HG03280 (cell line): ENCODE results near the gene NSD1.

Experiments
- ATAC-seq: cut with Tn5 transposase; IDR thresholded peaks from one replicate; pipeline ENCODE4 v1.9.1; 2021; ENCODE audit warnings: mild to moderate bottlenecking, moderate library complexity; ENCODE audit not compliant: unreplicated experiment

Gene NSD1

DNA sequence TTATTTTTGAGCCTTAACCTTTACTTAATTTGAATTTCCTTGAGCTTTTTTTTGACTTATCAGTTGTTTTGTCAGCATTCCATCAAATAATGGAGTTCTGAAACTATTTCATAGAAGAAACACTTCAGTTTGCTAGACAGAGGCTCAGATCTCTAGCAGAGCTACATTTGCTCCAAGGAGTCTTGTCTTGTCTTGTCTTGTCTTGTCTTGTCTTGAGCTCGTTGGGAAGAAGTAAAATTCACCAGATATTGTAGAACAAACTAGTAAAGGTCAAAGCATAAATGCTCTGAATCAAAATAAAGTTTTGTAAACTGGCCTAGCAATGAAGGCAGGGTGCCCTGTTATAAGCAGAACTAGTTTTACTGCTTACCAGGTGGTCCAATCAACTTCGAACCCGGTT, 136.4 kb downstream of the NSD1 start:
- ATAC-seq, result no peak

DNA sequence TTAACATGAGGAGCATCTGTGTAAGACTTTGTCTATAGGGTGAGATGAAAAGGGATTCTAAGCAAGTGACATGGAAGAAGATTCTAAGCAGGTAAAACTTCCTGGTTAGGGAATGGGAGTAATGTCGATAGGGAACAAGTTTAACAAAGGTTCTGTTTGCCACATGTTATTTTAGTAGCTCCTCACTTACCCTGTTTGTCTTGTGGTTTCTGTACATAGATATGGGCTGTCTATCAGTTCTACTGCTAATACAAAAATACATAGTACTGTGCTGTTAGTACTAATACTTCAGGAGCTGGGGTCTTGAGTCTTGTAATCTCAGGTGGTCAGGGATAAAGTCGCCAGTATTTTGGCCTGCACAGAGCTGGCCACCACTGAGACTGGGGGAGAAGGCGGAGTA, 137.1 kb downstream of the NSD1 start:
- ATAC-seq, result no peak

DNA sequence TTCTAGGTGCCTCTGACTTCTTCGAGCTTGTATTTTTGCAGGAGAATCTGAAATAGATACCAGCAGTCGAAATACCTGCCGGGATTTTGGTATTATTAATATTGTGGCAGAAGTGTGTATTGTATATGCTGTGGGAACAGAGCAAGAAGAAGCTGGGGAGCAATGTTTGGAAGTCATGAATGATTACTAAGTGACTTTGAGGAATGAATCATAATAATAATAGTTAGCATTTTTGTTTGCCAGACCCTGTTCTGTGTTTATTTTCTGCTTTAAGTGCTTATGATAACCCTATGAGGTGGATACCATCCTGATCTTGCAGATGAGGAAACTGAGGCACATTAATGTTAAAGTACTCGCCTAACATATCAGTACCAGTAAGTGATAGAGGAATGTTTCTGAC, 137.5 kb downstream of the NSD1 start:
- ATAC-seq, result no peak

DNA sequence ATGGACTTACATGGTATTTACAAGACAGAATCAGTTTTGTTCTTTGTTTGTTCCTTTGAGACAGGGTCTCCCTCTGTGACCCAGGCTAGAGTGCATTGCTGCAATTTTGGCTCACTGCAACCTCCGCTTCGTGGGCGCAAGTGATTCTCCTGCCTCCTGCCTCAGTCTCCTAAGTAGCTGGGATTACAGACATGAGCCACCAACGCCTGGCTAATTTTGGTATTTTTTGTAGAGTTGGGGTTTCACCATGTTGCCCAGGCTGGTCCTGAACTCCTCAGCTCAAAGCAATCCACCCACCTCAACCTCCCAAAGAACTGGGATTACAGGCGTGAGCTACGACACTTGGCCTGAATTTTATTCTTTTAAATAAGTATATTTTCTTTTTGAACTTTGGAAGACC, 142.3 kb downstream of the NSD1 start:
- no peak for ATAC-seq

DNA sequence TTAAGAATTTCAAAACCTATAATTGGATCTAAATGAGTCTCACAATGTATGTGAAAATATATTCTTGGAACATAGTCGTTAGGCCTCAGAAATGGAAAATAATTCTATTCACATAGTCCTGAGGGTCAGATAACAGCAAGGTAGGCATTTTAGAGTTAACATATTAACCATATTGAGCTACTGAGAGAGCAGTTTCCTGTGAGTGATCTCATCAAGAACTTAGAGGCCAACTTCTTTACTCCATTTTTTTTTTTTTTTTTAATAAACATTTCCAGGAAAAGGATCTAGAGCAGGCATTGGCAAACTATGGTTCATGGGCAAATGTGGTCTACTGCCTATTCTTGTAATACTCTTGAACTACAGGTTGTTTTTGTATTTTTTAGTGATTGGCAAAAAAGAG, 143.3 kb downstream of the NSD1 start:
- ATAC-seq, result no peak

DNA sequence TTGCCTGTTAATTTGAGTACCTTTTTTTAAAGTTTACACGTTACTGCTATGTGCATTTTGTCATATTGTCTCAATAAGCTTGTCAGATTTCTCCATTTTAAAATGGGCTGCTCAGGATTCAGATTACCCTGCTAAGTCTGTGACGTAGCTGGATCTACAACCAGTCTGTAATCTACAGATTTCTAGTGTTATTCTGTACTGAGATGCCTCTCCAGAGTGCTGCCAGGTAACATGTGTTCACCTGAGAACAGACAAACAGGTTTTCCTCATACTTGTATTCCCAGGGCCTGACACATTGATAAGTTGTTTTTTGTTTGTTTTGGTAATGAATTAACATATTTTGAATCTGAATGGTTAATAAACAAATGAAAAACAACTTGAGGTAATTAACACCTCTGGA, 154.6 kb downstream of the NSD1 start:
- ATAC-seq, result no peak

DNA sequence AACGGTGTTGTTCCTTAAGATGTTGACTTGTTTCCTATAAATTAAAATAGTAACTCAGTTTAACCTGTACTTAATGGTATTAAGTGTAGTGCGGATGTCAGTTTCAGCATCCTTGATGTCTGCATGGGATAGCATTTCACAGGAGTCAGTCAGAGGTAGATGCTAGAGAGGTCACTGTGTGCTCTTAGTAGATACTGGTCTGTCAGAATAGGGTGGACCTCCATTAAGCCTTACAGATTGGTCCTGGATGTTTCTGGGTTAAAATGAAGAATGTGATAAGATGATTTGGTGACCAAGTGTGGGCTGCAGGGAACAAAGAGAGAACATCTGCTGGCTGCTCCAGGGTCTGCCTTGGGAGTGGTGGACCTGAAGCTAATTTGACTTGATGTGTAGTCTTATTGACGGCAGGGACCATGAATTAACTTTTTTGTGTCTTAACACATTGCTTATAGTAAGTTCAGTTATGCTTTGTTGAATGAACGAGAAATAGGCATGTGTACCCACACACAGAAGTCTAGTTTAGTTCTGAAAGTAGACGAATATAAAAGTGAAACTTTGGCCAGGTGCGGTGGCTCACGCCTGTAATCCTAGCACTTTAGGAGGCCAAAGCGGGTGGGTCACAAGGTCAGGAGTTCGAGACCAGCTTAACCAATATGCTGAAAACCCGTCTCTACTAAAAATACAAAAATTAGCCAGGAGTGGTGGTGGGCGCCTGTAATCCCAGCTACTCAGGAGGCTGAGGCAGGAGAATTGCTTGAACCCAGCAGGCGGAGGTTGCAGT, 157.4 kb downstream of the NSD1 start:
- ATAC-seq, result no peak

DNA sequence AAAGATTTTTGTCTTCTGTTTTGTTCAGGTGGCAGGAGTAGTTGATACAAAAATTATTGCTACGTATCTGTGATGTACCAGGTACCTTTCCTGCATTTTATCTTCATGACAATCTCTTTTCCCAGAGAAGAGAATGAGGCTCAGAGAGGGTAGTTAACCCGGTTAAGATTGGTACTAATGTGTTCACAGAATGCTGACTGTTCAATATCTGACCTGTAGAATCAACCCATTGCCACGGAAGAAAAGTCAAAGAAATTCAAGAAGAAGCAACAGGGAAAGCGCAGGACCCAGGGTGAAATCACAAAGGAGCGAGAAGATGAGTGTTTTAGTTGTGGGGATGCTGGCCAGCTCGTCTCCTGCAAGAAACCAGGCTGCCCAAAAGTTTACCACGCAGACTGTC, 158.2 kb downstream of the NSD1 start:
- ATAC-seq, result no peak

DNA sequence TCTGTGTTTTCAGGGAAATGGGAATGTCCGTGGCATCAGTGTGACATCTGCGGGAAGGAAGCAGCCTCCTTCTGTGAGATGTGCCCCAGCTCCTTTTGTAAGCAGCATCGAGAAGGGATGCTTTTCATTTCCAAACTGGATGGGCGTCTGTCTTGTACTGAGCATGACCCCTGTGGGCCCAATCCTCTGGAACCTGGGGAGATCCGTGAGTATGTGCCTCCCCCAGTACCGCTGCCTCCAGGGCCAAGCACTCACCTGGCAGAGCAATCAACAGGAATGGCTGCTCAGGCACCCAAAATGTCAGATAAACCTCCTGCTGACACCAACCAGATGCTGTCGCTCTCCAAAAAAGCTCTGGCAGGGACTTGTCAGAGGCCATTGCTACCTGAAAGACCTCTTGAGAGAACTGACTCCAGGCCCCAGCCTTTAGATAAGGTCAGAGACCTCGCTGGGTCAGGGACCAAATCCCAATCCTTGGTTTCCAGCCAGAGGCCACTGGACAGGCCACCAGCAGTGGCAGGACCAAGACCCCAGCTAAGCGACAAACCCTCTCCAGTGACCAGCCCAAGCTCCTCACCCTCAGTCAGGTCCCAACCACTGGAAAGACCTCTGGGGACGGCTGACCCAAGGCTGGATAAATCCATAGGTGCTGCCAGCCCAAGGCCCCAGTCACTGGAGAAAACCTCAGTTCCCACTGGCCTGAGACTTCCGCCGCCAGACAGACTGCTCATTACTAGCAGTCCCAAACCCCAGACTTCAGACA, 160.4 kb downstream of the NSD1 start:
- ATAC-seq, result no peak

DNA sequence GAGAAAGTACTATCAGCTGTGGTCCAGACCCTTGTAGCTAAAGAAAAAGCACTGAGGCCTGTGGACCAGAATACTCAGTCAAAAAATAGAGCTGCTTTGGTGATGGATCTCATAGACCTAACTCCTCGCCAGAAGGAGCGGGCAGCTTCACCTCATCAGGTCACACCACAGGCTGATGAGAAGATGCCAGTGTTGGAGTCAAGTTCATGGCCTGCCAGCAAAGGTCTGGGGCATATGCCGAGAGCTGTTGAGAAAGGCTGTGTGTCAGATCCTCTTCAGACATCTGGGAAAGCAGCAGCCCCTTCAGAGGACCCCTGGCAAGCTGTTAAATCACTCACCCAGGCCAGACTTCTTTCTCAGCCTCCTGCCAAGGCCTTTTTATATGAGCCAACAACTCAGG, 161.1 kb downstream of the NSD1 start:
- ATAC-seq, result no peak

DNA sequence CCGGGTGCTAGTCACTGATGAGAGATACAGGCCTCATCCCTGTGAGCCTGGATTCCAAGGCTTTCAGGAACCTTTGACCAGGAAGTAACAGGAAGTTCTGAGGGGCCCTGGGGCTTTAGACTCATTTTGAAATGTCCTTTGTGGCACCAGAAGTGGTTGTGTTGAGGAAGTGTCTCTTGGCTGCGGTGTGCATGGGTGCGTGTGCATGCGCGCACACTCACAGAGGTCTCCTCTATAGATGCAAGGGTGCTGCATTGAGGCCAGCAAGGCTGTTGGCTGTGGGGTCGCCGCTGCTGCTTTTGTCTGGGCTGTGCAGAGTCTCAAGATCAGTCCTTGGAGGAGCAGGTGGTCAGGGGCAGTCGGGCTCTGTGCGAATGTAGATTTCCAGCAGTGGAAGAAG, 162.4 kb downstream of the NSD1 start:
- ATAC-seq, result no peak

DNA sequence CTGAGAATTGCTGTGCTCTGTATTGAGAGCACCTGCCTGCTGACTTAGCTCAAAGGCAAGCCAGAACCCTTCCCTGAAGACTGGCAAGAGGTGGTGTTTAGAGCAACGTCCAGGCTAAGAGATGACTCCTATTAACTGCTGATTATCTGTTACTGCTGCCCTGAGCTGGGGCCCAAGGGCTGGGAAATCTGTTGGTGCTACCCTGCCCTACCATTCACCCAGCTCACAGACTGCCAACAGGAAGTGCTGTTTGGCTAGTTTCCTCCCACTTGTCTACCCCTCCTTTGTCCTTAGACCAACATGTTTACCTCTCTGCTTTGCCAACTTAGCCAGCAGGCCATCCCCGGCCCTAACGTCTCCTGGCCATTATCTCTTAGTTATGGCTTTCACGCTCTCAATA, 163.0 kb downstream of the NSD1 start:
- no peak for ATAC-seq

DNA sequence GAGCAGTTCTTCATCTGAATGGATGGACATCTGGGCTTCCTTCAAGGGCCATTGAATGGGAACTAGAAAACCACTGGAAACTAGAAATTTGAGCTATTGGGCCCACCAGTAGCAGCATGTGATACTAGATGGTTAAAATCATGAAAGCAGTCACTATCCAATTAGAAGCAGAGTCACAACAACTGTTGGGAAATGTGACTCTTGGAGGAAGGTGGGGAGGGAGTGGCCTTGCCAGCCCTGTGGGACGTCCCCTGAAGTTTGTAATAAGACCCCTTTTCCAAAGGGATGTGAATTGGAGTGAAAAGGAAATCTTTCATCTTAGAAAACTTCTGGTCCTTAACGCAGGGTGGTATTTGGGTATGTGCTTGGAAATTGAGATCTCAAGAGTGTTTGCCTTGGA, 164.3 kb downstream of the NSD1 start:
- no peak for ATAC-seq

DNA sequence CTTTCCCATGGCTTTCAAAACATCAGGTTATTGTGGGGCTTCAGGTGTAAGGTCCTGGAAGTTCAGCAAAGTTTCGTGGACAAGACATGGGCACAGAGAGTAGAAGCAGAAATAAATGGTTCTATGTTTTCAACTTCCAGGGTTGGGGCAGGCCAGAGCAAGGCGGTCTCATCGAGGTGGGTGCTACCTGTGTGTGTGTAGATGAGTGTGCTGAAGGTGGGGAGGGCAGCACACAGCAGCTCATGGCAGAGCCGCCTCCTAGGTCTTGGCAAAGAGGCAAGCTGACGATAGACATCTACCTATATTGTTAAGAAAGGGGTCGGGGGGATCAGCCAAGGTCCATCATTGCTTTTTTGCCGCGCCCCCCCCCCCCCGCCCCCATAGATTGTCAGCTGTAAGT, 166.1 kb downstream of the NSD1 start:
- ATAC-seq, result no peak

DNA sequence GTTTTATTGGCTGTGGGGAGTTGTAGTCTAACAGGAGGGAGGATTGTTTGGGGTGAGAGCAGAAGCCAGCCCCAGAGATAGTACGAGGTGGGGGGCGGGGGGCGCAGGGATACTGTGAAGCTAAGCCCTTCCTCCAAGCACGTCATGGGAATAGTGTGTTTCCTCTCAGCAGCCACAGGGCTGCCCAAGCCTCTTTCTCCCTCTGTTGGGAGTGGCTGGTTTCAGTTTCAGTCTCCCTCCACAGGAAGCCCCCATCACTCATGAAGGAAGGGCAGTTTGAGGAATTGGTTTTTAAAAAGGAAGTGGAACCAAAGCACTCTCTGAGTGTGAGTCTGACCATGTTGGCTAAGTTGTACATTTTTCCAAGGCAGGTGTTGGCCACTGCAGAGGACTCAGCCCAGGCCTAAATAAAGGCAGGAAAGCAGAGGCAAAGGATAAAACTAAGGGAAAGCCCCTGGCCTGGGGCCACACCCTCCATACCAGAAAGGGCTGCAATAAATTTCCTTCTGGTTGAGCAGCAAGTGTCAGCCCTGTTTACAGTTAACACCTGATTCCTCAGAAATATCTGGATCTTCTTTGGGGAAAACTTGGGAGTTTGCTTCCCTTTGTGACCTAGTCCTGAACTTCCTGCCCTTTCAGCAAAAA, 166.8 kb downstream of the NSD1 start:
- no peak for ATAC-seq

DNA sequence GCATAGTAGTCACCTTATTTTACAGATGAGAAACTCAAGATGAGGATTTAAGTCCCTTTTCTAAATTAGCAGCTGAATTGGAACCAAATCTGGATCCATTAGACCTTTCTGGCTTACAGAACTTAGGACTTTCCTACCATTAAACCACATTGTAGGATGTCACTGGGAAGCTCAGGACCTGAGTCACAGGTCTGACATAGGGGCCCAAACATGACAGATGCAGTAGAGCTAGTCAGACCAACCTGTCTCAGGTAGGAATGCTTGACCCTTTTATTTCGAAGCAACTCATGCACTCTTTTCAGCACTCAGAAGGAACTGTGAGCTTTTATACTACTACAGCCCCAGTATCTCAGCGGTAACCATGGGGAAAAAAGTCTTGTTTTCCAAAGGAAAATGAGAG, 167.4 kb downstream of the NSD1 start:
- ATAC-seq, result no peak

DNA sequence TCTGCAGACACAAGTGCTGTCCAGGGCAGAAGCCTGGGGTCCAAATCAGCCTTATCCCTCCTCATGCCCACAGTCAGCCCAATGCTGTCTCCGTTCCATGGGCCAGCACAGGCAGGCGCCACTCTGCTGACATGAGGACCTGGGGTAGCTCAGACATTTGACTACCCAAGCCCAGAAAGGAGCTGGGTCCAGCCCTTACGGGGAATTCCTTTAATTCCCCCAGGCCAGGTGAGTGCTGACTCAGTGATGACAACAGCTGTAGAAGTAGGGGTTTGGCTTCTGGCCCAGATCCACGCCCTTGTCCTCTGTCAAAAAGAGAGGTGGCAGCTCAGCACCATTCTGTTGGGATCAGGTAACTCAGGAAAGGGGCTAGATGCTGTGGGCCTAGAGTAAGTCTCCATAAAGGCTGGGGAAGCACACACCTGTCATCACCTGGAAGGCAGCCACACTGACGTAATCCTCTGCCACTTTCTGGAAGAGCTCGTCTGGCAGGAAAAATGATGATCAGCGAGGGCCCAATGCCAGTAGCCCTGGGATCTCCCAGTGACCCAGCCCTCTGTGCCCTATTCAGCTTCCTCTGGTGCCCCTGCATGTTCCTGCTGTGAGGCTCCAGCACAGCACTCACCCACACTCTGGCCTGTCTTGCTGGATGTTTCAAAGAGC, 168.1 kb downstream of the NSD1 start:
- ATAC-seq, result no peak

DNA sequence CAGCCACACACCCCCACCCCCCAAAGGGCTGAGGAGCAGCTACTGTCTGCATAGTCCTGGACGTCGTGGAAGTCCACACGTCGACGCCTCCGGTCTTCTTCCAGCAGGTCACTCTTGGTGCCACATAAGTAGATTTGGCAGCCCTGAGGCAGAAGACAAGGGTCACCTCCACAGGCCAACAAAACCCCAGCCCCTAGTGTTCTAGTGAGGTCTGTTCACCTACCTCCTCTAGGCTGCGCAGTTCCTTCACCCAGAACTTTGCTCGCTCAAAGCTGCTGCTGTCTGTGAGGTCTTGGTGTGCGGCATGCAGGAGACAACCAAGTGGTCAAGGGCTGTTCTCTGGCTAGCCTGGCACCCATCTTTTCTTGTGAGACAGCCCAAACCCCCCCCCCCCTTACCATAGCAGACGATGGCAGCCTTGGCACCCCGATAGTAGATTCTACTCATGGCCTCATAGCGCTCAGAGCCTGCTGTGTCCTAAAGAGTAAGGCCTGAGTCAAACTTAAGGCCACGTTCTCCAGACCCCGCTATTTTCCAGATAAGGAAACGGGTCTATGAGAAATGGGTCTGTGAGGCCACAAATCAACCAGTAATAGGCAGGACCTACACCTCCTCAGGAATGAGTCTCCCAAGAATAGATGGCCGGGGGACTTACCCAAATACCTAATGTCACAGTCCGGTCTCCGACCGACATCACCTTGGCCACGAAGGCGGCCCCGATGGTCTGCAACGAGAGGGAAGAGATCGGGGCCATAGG, 169.0 kb downstream of the NSD1 start:
- ATAC-seq, result no peak

DNA sequence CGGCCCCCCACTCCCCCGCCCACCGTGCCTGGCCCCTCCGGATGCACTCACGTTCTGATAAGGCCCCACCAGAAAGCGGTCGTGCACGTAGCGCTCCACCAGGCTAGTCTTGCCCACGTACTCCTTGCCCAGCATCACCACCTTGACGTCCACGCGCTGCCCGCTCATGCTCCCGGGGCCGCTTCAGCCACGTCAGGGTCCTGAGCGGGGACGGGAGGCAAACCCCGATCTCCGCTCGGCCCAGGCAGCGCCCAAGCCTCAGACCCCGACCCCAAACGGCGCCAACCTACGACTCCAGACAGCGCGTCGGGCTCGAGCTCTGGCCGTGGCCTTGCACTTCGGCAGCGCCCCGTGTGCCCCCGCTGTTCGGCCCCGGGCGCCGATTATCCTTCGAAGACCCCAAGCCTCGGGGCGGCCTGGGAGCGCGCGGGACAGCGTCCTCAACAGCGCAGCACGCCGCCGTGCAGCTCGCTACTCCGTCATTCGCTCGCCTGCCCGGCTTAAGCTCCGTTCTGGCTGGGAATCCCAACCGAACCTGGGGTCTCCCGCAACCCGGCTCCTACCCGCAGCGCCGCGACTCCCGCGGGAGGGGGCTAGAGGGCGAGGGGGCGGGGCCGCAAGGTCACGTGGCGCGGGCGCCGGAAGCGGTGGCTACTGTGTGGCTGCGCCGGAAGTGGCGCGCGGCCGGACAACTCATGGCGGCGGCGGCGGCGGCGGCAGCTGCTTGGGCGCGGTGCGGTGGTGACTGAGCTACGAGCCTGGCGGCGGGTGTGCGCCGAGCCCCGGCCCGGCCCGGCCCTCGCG, 169.8 kb downstream of the NSD1 start, which contains the start of the genes PRELID1 and RAB24:
PRELID1 (plus strand) TSS at position 679 of the 804 bp plus-strand sequence. CDS start 187 bp downstream, outside the sequence.
RAB24 (minus strand) TSS at position 599 of the 804 bp plus-strand sequence; CDS start at position 168, 431 bp downstream.
- peak; percentile 68 for ATAC-seq

DNA sequence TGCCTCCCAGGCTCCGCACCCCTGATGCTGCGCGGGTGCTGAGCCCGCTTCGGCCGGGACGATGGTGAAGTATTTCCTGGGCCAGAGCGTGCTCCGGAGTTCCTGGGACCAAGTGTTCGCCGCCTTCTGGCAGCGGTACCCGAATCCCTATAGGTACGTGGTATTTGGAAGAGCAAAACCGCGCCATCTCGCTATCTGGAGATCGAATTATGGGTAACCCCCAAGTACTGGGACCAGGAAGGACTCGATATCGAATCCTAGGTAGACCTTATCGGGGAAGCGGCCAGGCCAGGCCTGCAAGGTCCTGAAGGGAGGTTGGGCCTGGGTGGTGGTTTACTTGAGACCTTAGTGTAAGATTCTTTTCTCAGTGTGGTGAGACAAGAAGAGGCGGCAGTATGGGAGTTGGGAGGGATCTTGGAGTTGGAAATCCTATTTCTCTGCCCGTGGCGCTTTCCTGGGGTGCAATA, 170.4 kb downstream of the NSD1 start:
- ATAC-seq, result no peak
